Frontal cortex (tissue), 4 donors: Measurements from ENCODE around the gene SALL2. TPM values are rescaled to one million over a fixed set of nuclear protein-coding genes. Genes with fewer than 3 reads are reported as not detected.
A peak's percentile ranks its signal among the peaks of the same experiment; 100 is the strongest.

ENCODE experiments used
- DNase-seq, 2 donors: peaks; one replicate each; pipeline ENCODE4 v3.0.0; 2012; ENCODE audit warnings: low spot score in 2 of 2
- FAIRE-seq: peaks from 2 replicates; lab custom pipeline; 2012; peaks lifted over from hg19 to GRCh38; lab: Jason Lieb, UNC
- total RNA-seq: library from RNA; depleted of rRNA; stranded (reverse); fragments of >200 nt; gene quantifications from one replicate; pipeline ENCODE4 v1.2.3, GENCODE V29; 2014
- donor health status: control.
- donor health status: control.
- donor health status: control.

Gene SALL2
- total RNA-seq, 1 donor from 2014 or later, result 10.2 TPM

DNA sequence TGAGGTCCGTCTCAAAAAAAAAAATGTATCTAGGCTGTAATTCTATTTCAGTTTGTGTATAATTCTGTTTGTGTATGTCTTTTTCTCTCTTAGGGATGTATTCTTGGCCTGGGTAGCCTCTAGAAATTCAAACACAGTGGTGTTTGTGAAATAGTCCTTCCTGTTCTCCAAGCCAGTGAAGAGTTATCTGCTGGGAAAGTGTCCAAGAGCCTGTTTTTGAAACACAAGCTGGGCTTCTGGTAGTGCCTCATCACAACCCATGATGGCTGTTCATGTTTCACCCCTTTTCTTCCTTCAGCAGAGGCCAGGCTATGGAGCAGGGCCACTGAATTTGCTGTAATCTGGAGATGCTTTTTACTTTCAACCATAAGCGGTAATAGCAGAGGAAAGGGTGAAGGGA is 29.7 kb downstream of the SALL2 start:
- FAIRE-seq, result no peak
- DNase-seq, result no peak

- FAIRE-seq, result no peak
- no peak for DNase-seq
These were observed 31.0 kb downstream of the SALL2 start for GRCh38 chr14:21494902-21495762.

DNA sequence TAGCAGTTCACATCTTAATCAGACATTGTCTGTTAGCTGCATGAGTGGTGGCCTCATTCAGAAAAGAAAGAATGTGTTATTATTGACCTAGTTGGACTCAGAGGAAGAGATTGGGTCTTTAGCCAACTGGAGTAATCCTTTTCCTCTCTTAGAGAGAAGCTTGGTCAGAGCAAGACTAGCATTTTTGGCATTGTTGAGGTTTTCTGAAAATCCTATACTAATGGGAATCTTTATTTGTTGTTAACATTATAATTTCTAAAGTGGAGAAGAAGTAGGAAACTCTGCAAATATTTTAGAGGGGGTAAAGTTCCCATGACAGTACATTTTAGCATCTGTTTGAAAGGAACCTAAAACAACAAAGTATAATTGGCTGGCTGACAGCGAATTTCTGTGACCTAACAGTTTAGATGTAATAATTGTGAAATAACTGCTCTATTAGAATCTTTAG is 39.5 kb downstream of the SALL2 start:
- DNase-seq, result no peak
- FAIRE-seq, result no peak

DNA sequence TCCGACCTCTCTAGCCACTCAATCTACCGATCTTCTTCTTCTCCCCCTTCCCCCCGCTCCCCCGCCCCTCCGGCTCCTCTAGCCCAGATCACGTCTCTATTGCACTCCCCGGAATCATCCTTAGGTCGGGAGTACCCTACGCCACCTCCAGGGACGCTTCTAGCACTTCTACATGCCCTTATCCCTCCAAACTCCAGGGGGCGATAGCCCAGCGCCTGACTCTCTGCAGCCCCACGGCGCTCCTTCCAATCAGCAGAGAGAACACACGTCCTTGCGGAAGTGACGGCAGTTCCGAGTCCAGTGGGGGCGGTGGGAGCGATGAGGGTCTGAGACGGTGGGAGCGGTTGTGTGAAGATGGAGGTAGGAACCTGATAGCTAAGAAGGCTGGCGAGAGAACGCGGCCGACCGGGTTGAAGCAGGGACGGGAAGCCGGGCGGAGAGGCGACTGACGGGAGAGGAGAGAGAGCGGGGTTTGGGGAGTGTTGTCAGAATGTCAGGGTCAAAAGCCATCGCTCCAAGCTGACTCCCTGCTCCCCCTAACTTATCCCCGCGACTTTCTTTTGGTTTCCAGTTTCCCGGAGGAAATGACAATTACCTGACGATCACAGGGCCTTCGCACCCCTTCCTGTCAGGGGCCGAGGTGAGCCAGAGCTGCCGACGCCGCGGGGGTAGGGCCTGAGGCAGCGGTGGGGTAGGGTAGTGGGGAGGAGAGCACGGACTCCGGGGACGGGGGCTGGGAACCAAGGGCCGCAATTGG is 49.0 kb downstream of the SALL2 start, which contains the start of the genes RAB2B and TOX4:
TSS of gene RAB2B (minus strand) at position 35 of the 757 bp plus-strand sequence. CDS start 87 bp downstream, outside the sequence.
TSS of gene TOX4 (plus strand) at position 271 of the 757 bp plus-strand sequence. CDS start at position 355, 84 bp downstream.
- DNase-seq (peak; percentile 91 to 94), FAIRE-seq (no peak)

- no peak for FAIRE-seq
- DNase-seq, result peak in 1 of 2 donors; percentile 61
These were observed 49.6 kb downstream of the SALL2 start for GRCh38 chr14:21476523-21476924.

DNA sequence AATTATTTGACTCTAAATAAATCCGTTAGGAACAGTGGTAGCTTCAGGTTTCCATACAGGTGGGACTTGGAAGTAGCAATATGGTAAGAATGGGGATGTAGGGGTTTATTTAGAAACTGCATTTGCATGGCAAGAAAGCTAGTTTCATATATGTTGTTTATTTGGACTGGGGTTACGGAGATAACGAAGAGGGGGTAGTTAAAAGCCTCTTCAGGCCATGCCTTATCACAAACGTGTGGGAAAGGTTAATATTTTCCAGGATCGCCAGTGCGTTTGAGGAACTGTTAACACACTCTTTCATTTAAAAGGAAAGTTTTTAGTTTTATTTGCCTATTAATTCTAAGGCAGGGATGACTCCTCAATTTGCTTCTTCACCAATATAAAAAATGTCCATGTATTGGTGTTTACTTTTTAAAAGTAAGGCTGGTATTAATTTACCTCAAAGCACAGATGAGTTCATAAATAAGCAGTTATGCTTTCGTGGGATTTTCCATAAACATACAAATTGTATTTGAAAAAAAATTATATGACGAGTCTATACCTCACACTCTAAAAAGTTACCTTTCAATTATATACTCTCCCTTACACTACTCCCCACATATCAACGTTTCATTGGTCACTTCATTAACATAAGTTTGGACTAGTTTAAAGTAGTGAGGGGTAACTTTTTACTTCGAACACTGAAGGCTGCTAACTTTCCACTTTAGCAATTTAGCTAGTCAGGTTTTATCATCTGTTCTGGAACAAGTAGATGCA is 50.2 kb downstream of the SALL2 start:
- no peak for FAIRE-seq
- no peak for DNase-seq

Other genes with a start within 250 kb of the SALL2 start
- not detected for gene RPGRIP1, start 246.3 kb downstream of the SALL2 start, total RNA-seq
- gene SUPT16H, start 142.3 kb downstream of the SALL2 start, total RNA-seq, result 104 TPM
- 68.9 TPM for gene CHD8, start 70.2 kb downstream of the SALL2 start, total RNA-seq
- gene RAB2B, start 49.4 kb downstream of the SALL2 start, total RNA-seq, result 56.7 TPM
- 19.6 TPM for gene TOX4, start 49.2 kb downstream of the SALL2 start, total RNA-seq
- gene METTL3, start 15.0 kb downstream of the SALL2 start, total RNA-seq, result 93.8 TPM
- not detected for gene OR10G3, start 53.7 kb upstream of the SALL2 start, total RNA-seq
- gene OR10G2, start 108.6 kb upstream of the SALL2 start, total RNA-seq, result not detected
- gene OR4E2, start 127.5 kb upstream of the SALL2 start, total RNA-seq, result not detected
- not detected for gene OR4E1, start 147.5 kb upstream of the SALL2 start, total RNA-seq